Gastroesophageal sphincter (tissue), 3 donors: ENCODE measurements around the gene NAB1.

Source experiments
- POLR2AphosphoS5 ChIP-seq: sonication (generic); formaldehyde crosslinking; IDR thresholded peaks from one replicate; pipeline ENCODE4 v1.6.1; 2017; ENCODE audit warnings: antibody characterized with exemption
- TF ChIP-seq, protein P1 (sequence below), 4 experiments: fragments of 200-600 bp in 2 of 4; fragments of 450-650 bp in 2 of 4; sonication (generic) in 1 of 4; IDR thresholded peaks; one replicate each; pipeline ENCODE4 v1.5.1; 2017 to 2019; ENCODE audit warnings: antibody characterized with exemption in 4 of 4, mild to moderate bottlenecking in 2 of 4, moderate library complexity in 2 of 4

DNA sequence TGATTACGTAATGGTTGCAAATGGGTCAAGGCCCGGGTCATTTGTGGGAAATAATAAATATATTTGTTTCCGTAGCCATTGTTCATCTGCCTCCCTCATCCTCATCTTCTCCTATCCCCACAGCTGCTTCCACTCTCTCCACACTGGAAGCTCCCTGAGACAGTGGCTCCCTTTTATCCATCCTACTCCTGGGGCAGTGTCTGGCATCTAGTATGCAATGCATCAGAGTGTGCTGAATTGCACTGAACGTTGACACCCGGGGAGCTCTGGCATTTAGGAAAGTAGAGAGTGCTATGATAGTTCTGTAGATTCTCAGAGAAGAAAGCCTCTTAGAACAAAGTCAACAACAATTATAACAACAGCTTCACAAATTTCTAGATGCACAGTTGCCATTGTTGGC, 45.5 kb upstream of the NAB1 start:
- no peak for TF ChIP-seq POLR2AphosphoS5
- TF ChIP-seq, protein P1, sequence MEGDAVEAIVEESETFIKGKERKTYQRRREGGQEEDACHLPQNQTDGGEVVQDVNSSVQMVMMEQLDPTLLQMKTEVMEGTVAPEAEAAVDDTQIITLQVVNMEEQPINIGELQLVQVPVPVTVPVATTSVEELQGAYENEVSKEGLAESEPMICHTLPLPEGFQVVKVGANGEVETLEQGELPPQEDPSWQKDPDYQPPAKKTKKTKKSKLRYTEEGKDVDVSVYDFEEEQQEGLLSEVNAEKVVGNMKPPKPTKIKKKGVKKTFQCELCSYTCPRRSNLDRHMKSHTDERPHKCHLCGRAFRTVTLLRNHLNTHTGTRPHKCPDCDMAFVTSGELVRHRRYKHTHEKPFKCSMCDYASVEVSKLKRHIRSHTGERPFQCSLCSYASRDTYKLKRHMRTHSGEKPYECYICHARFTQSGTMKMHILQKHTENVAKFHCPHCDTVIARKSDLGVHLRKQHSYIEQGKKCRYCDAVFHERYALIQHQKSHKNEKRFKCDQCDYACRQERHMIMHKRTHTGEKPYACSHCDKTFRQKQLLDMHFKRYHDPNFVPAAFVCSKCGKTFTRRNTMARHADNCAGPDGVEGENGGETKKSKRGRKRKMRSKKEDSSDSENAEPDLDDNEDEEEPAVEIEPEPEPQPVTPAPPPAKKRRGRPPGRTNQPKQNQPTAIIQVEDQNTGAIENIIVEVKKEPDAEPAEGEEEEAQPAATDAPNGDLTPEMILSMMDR (IDR thresholded peaks at IDR 0.05) = no peak
